Panc1 (cell line): ENCODE results near the gene CHCHD6. TPM values are rescaled to one million over a fixed set of nuclear protein-coding genes. Genes with fewer than 3 reads are reported as not detected.

Source experiments
- ATAC-seq: fragments of 200-7000 bp; cut with Tn5 transposase; 2 replicates; pipeline ENCODE4 v1.9.1; 2020; ENCODE audit warnings: mild to moderate bottlenecking, moderate library complexity
- BruUV-seq: library from RNA; stranded (reverse); fragments of 400-500 nt; replicated peaks from 2 replicates; lab custom pipeline; 2021; lab: Mats Ljungman, UMichigan
- CTCF ChIA-PET: fragments of 300-600 bp; sonication (Branson Sonifier 250); formaldehyde crosslinking; loops from one replicate; lab custom pipeline; 2022; ENCODE audit warnings: antibody characterized with exemption; lab: Charles Lee
- POLR2A ChIA-PET: fragments of 300-600 bp; sonication (Branson Sonifier 250); formaldehyde crosslinking; loops from one replicate; lab custom pipeline; 2022; ENCODE audit warnings: antibody characterized with exemption; lab: Charles Lee
- DNase-seq: peaks from one replicate; pipeline ENCODE4 v3.0.0-alpha.2; 2010; ENCODE audit warnings: low read depth, low spot score
- H3K27ac ChIP-seq: 2 replicates; pipeline ENCODE4 v1.5.1; 2011; ENCODE audit warnings: mild to moderate bottlenecking, low read length, inconsistent platforms
- H3K27me3 ChIP-seq: fragments of 200-500 bp; sonication (Bioruptor generic); 2 replicates; pipeline ENCODE4 v1.6.0; 2014; ENCODE audit warnings: low read length, inconsistent platforms; ENCODE audit not compliant: control insufficient read depth, insufficient read depth
- H3K36me3 ChIP-seq: fragments of 200-500 bp; sonication (Bioruptor generic); 2 replicates; pipeline ENCODE4 v1.5.1; 2014; ENCODE audit warnings: inconsistent platforms, mild to moderate bottlenecking, low read length, moderate library complexity; ENCODE audit not compliant: control insufficient read depth, insufficient read depth
- H3K4me1 ChIP-seq: 2 replicates; pipeline ENCODE4 v1.5.1; 2011; ENCODE audit warnings: inconsistent platforms, mild to moderate bottlenecking, low read length, moderate library complexity; ENCODE audit not compliant: control insufficient read depth, insufficient read depth
- H3K4me3 ChIP-seq, 2 experiments: 2 replicates each; pipeline ENCODE4 v1.5.1; 2011 to 2012; ENCODE audit warnings: low read depth in 2 of 2, low read length in 2 of 2, mild to moderate bottlenecking in 2 of 2, inconsistent platforms in 1 of 2, moderate library complexity in 1 of 2
- H3K9me3 ChIP-seq: fragments of 200-500 bp; sonication (Bioruptor generic); 2 replicates; pipeline ENCODE4 v1.5.1; 2014; ENCODE audit warnings: low read depth, mild to moderate bottlenecking, inconsistent platforms, low read length, moderate library complexity; ENCODE audit not compliant: control insufficient read depth, insufficient read depth
- CTCF ChIP-seq: fragments of 450-650 bp; IDR thresholded peaks from 2 replicates; pipeline ENCODE4 v1.5.1; 2017; ENCODE audit warnings: mild to moderate bottlenecking
- POLR2AphosphoS5 ChIP-seq: IDR thresholded peaks from 2 replicates; pipeline ENCODE4 v1.6.1; 2012; ENCODE audit warnings: mild to moderate bottlenecking, low read depth, low read length, moderate library complexity
- SIN3A ChIP-seq: IDR thresholded peaks from 2 replicates; pipeline ENCODE4 v1.6.1; 2012; ENCODE audit warnings: low read depth, mild to moderate bottlenecking, low read length, moderate library complexity, borderline replicate concordance; ENCODE audit not compliant: insufficient read depth
- TCF7L2 ChIP-seq: IDR thresholded peaks from 2 replicates; pipeline ENCODE4 v1.6.1; 2011; ENCODE audit warnings: mild to moderate bottlenecking, low read depth, low read length, inconsistent platforms
- in situ Hi-C: cut with HindIII; loops from 2 replicates; pipeline ENCODE4 v1.10.0; 2016; ENCODE audit warnings: low sequenced_read_pairs, low pct_unique_long_range_greater_than_20kb
- intact Hi-C: fragments of 100-400 bp; cut with micrococcal nuclease; formaldehyde crosslinking; loops from one replicate; pipeline ENCODE4 v1.10.0; 2022; ENCODE audit not compliant: unreplicated experiment
- total RNA-seq: library from RNA; stranded (reverse); gene quantifications from one replicate; pipeline ENCODE4 v1.2.1, GENCODE V29; 2021; ENCODE audit not compliant: unreplicated experiment
- TF ChIP-seq, protein P1 (sequence below), 2 experiments: IDR thresholded peaks; 2 replicates each; pipeline ENCODE4 v1.6.1; 2011 to 2012; ENCODE audit warnings: low read depth in 2 of 2, control low read depth in 1 of 2, low read length in 1 of 2, mild to moderate bottlenecking in 1 of 2, moderate library complexity in 1 of 2; ENCODE audit not compliant: insufficient read depth in 1 of 2

The CHCHD6 gene
- total RNA-seq, 1 experiment from 2014 or later = 31.5 TPM

- Histone ChIP-seq H3K4me3 (no peak overlapping the region), H3K27me3 (no peaks in the 10 kb centered on the region), H3K9me3 (no peaks in the 10 kb centered on the region), H3K36me3 (no peaks in the 10 kb centered on the region), H3K4me1 (peaks cover 42% of the 10 kb centered on the region), H3K27ac (peak overlapping the region; percentile 90)
- DNase-seq = no peak
- TF ChIP-seq, protein P1, sequence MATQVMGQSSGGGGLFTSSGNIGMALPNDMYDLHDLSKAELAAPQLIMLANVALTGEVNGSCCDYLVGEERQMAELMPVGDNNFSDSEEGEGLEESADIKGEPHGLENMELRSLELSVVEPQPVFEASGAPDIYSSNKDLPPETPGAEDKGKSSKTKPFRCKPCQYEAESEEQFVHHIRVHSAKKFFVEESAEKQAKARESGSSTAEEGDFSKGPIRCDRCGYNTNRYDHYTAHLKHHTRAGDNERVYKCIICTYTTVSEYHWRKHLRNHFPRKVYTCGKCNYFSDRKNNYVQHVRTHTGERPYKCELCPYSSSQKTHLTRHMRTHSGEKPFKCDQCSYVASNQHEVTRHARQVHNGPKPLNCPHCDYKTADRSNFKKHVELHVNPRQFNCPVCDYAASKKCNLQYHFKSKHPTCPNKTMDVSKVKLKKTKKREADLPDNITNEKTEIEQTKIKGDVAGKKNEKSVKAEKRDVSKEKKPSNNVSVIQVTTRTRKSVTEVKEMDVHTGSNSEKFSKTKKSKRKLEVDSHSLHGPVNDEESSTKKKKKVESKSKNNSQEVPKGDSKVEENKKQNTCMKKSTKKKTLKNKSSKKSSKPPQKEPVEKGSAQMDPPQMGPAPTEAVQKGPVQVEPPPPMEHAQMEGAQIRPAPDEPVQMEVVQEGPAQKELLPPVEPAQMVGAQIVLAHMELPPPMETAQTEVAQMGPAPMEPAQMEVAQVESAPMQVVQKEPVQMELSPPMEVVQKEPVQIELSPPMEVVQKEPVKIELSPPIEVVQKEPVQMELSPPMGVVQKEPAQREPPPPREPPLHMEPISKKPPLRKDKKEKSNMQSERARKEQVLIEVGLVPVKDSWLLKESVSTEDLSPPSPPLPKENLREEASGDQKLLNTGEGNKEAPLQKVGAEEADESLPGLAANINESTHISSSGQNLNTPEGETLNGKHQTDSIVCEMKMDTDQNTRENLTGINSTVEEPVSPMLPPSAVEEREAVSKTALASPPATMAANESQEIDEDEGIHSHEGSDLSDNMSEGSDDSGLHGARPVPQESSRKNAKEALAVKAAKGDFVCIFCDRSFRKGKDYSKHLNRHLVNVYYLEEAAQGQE (IDR thresholded peaks at IDR 0.05; ENCODE audit: insufficient read depth in 1 of 2, low read depth in 2 of 2, low read length in 1 of 2) = no peak
- TF ChIP-seq TCF7L2 (no peak), SIN3A (no peak), POLR2AphosphoS5 (no peak), CTCF (no peak)
- BruUV-seq = no TSS peak
- POLR2A ChIA-PET = interaction anchor here (0.6 kb wide), 1 partner anchor 92 kb away, joined by 3 read pairs; no protein-coding TSS in a partner anchor
- CTCF ChIA-PET = no interaction called here
- ATAC-seq = no peak
- in situ Hi-C loops = no loop called here
- intact Hi-C loops = no loop called here
Measured at GRCh38 chr3:126848991-126849390, 145.0 kb downstream of the CHCHD6 start.

DNA sequence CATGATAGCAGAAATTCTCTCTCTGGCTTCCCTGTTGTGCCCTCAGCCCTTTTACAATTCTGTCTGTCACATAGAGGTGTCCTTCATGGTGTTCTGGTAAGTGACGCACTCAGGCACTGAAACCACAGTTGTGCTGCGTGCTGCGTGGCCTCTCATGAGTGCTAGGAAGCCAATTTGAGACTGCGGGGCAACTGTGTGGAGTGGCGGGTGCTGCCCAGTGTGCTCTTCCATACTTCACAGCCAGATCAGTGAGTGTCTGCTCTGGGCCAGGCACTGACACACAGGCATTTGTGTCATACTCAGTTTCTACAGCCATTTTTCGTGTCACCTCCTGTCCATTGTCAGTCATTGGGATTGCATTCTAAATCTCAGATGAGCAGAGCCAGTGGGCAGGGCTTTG, 145.7 kb downstream of the CHCHD6 start:
- CTCF ChIA-PET = no interaction called here
- in situ Hi-C loops = no loop called here
- peak overlapping the region; percentile 90 for H3K27ac ChIP-seq

More for the DNA sequence above, 145.7 kb downstream of the CHCHD6 start:
- ATAC-seq = no peak
- H3K4me3 ChIP-seq = no peak overlapping the region
- no peaks in the 10 kb centered on the region for H3K36me3 ChIP-seq
- no peaks in the 10 kb centered on the region for H3K9me3 ChIP-seq
- BruUV-seq = no TSS peak
- TF ChIP-seq POLR2AphosphoS5 (no peak), TCF7L2 (no peak), CTCF (no peak), SIN3A (no peak)
- TF ChIP-seq, protein P1 (IDR thresholded peaks at IDR 0.05; ENCODE audit: insufficient read depth in 1 of 2, low read depth in 2 of 2, low read length in 1 of 2) = no peak
- H3K27me3 ChIP-seq = no peaks in the 10 kb centered on the region
- intact Hi-C loops = loop anchor here (10.0 kb wide), 1 partner anchor 95 kb away; no protein-coding TSS in a partner anchor
- POLR2A ChIA-PET = no interaction called here
- no peak for DNase-seq
- H3K4me1 ChIP-seq = peaks cover 42% of the 10 kb centered on the region
